ENCODE data around the gene ABCA12. TPM values are rescaled to one million over a fixed set of nuclear protein-coding genes. Genes with fewer than 3 reads are reported as not detected.

ABCA12 gene
- total RNA-seq, 1 experiment from 2014 or later = not detected

- Histone ChIP-seq H3K36me3 (ENCODE audit: control insufficient read depth, insufficient read depth, low read length) (no peaks in the 10 kb centered on the region), H3K9me3 (no peaks in the 10 kb centered on the region), H3K4me1 (no peaks in the 10 kb centered on the region), H3K27me3 (replicated peaks; ENCODE audit: control insufficient read depth, insufficient read depth, low read length) (no peaks in the 10 kb centered on the region), H3K4me3 (ENCODE audit: low read depth, low read length) (no peak overlapping the region)
- no peaks in the 10 kb centered on the region for H3K4me1 Mint-ChIP-seq (ENCODE audit: low read depth, unreplicated experiment)
- H3K27me3 Mint-ChIP-seq (ENCODE audit: insufficient read depth, unreplicated experiment) = peaks cover 7% of the 10 kb centered on the region
- ChIA-PET POLR2A (no interaction called here), CTCF (no interaction called here)
- no peak for DNase-seq
- intact Hi-C loops (cut with micrococcal nuclease; ENCODE audit: unreplicated experiment) = no loop called here
- no peaks in the 10 kb centered on the region for H3K36me3 Mint-ChIP-seq (ENCODE audit: insufficient read depth, unreplicated experiment)
- no peaks in the 10 kb centered on the region for H3K9me3 Mint-ChIP-seq (ENCODE audit: unreplicated experiment)
- H3K27ac Mint-ChIP-seq (ENCODE audit: unreplicated experiment) = no peak overlapping the region
- H3K4me3 Mint-ChIP-seq (ENCODE audit: unreplicated experiment) = no peak overlapping the region
- no peak for TF ChIP-seq CTCF (IDR thresholded peaks at IDR 0.05; ENCODE audit: insufficient read depth in 1 of 2, low read depth in 1 of 2, low read length in 1 of 2, severe bottlenecking in 1 of 2, unreplicated experiment in 1 of 2)
- no TSS peak for BruUV-seq (replicated peaks)
Measured at GRCh38 chr2:215110918-215111317, 27.5 kb downstream of the ABCA12 start.

- Histone ChIP-seq H3K4me1 (no peaks in the 10 kb centered on the region), H3K9me3 (no peaks in the 10 kb centered on the region), H3K4me3 (ENCODE audit: low read depth, low read length) (no peak overlapping the region), H3K36me3 (ENCODE audit: control insufficient read depth, insufficient read depth, low read length) (no peaks in the 10 kb centered on the region), H3K27me3 (replicated peaks; ENCODE audit: control insufficient read depth, insufficient read depth, low read length) (no peaks in the 10 kb centered on the region)
- Mint-ChIP-seq H3K4me3 (ENCODE audit: unreplicated experiment) (no peak overlapping the region), H3K27ac (ENCODE audit: unreplicated experiment) (no peak overlapping the region), H3K27me3 (ENCODE audit: insufficient read depth, unreplicated experiment) (peaks cover 5% of the 10 kb centered on the region), H3K9me3 (ENCODE audit: unreplicated experiment) (no peaks in the 10 kb centered on the region), H3K4me1 (ENCODE audit: low read depth, unreplicated experiment) (no peaks in the 10 kb centered on the region), H3K36me3 (ENCODE audit: insufficient read depth, unreplicated experiment) (no peaks in the 10 kb centered on the region)
- DNase-seq = no peak
- ChIA-PET POLR2A (no interaction called here), CTCF (no interaction called here)
- intact Hi-C loops (cut with micrococcal nuclease; ENCODE audit: unreplicated experiment) = no loop called here
- no TSS peak for BruUV-seq (replicated peaks)
- no peak for TF ChIP-seq CTCF (IDR thresholded peaks at IDR 0.05; ENCODE audit: insufficient read depth in 1 of 2, low read depth in 1 of 2, low read length in 1 of 2, severe bottlenecking in 1 of 2, unreplicated experiment in 1 of 2)
Measured at GRCh38 chr2:215107216-215108056, 31.0 kb downstream of the ABCA12 start.

- no peaks in the 10 kb centered on the region for H3K36me3 ChIP-seq (ENCODE audit: control insufficient read depth, insufficient read depth, low read length)
- H3K36me3 Mint-ChIP-seq (ENCODE audit: insufficient read depth, unreplicated experiment) = no peaks in the 10 kb centered on the region
- peaks cover 5% of the 10 kb centered on the region for H3K27me3 Mint-ChIP-seq (ENCODE audit: insufficient read depth, unreplicated experiment)
- H3K4me3 Mint-ChIP-seq (ENCODE audit: unreplicated experiment) = no peak overlapping the region
- intact Hi-C loops (cut with micrococcal nuclease; ENCODE audit: unreplicated experiment) = no loop called here
- no peaks in the 10 kb centered on the region for H3K27me3 ChIP-seq (replicated peaks; ENCODE audit: control insufficient read depth, insufficient read depth, low read length)
- no peak for TF ChIP-seq CTCF (IDR thresholded peaks at IDR 0.05; ENCODE audit: insufficient read depth in 1 of 2, low read depth in 1 of 2, low read length in 1 of 2, severe bottlenecking in 1 of 2, unreplicated experiment in 1 of 2)
- ChIA-PET POLR2A (no interaction called here), CTCF (no interaction called here)
- no peaks in the 10 kb centered on the region for H3K9me3 ChIP-seq
- H3K4me1 ChIP-seq = no peaks in the 10 kb centered on the region
- no peak for DNase-seq
- no peaks in the 10 kb centered on the region for H3K4me1 Mint-ChIP-seq (ENCODE audit: low read depth, unreplicated experiment)
- no peak overlapping the region for H3K4me3 ChIP-seq (ENCODE audit: low read depth, low read length)
- H3K27ac Mint-ChIP-seq (ENCODE audit: unreplicated experiment) = no peak overlapping the region
- BruUV-seq (replicated peaks) = no TSS peak
- no peaks in the 10 kb centered on the region for H3K9me3 Mint-ChIP-seq (ENCODE audit: unreplicated experiment)
Measured at GRCh38 chr2:215105607-215106354, 32.6 kb downstream of the ABCA12 start.
